GM23338 (cell line): ENCODE results near the gene IQGAP2. TPM values are rescaled to one million over a fixed set of nuclear protein-coding genes. Genes with fewer than 3 reads are reported as not detected.

Experiments
- ATAC-seq: fragments of 200-7000 bp; cut with Tn5 transposase; 3 replicates; pipeline ENCODE4 v1.9.1; 2020
- DNase-seq: peaks from one replicate; pipeline ENCODE4 v3.0.0-alpha.2; 2015; ENCODE audit warnings: low spot score
- H2AFZ ChIP-seq: fragments of 200-600 bp; sonication (generic); 2 replicates; pipeline ENCODE4 v1.8.0; 2016; ENCODE audit warnings: antibody characterized with exemption, mild to moderate bottlenecking, moderate library complexity
- H3F3A ChIP-seq: fragments of 200-600 bp; sonication (generic); replicated peaks from 2 replicates; pipeline ENCODE4 v1.8.0; 2017; ENCODE audit warnings: antibody characterized with exemption, mixed run types, low read depth
- H3K27ac ChIP-seq: fragments of 200-600 bp; sonication (generic); 2 replicates; pipeline ENCODE4 v1.6.1; 2016; ENCODE audit warnings: low read depth
- H3K27me3 ChIP-seq: fragments of 200-600 bp; sonication (generic); 2 replicates; pipeline ENCODE4 v1.8.0; 2016; ENCODE audit warnings: mild to moderate bottlenecking, mixed run types, moderate library complexity; ENCODE audit not compliant: insufficient read depth
- H3K36me3 ChIP-seq: fragments of 200-600 bp; sonication (generic); 2 replicates; pipeline ENCODE4 v1.8.0; 2016; ENCODE audit warnings: mild to moderate bottlenecking; ENCODE audit not compliant: insufficient read depth
- H3K4me1 ChIP-seq: fragments of 200-600 bp; sonication (generic); 2 replicates; pipeline ENCODE4 v1.8.0; 2016; ENCODE audit warnings: mild to moderate bottlenecking, moderate library complexity; ENCODE audit not compliant: insufficient read depth
- H3K4me2 ChIP-seq: fragments of 200-600 bp; sonication (generic); 2 replicates; pipeline ENCODE4 v1.7.1; 2017; ENCODE audit warnings: mixed run types
- H3K4me3 ChIP-seq: fragments of 200-600 bp; sonication (generic); 2 replicates; pipeline ENCODE4 v1.6.1; 2016; ENCODE audit warnings: mixed run types
- H3K79me2 ChIP-seq: fragments of 200-600 bp; sonication (generic); replicated peaks from 2 replicates; pipeline ENCODE4 v1.8.0; 2017; ENCODE audit warnings: mild to moderate bottlenecking; ENCODE audit not compliant: insufficient read depth
- H3K9me2 ChIP-seq: fragments of 200-600 bp; sonication (generic); 2 replicates; pipeline ENCODE4 v1.8.0; 2017; ENCODE audit not compliant: insufficient read depth
- H4K20me1 ChIP-seq: fragments of 200-600 bp; sonication (generic); replicated peaks from 2 replicates; pipeline ENCODE4 v1.8.0; 2017; ENCODE audit warnings: mild to moderate bottlenecking; ENCODE audit not compliant: insufficient read depth
- H3K27ac Mint-ChIP-seq: 2 replicates; pipeline ENCODE4 v1.8.0; 2020; ENCODE audit warnings: inconsistent platforms, mild to moderate bottlenecking, moderate library complexity, mixed read lengths
- H3K27me3 Mint-ChIP-seq: 3 replicates; pipeline ENCODE4 v1.8.0; 2022; ENCODE audit warnings: low read depth, mild to moderate bottlenecking, moderate library complexity, mixed read lengths, inconsistent platforms; ENCODE audit not compliant: insufficient read depth, poor library complexity
- H3K36me3 Mint-ChIP-seq: 3 replicates; pipeline ENCODE4 v1.8.0; 2021; ENCODE audit warnings: low read depth, mild to moderate bottlenecking, inconsistent platforms, moderate library complexity, mixed read lengths
- H3K4me1 Mint-ChIP-seq: 3 replicates; pipeline ENCODE4 v1.8.0; 2020; ENCODE audit warnings: mild to moderate bottlenecking, inconsistent platforms, mixed read lengths
- H3K4me3 Mint-ChIP-seq: 3 replicates; pipeline ENCODE4 v1.8.0; 2021; ENCODE audit warnings: moderate library complexity, mild to moderate bottlenecking, inconsistent platforms, mixed read lengths
- H3K9me3 Mint-ChIP-seq: 3 replicates; pipeline ENCODE4 v1.8.0; 2020; ENCODE audit warnings: moderate library complexity, mild to moderate bottlenecking, inconsistent platforms, mixed read lengths
- CREB1 ChIP-seq: fragments of 250-450 bp; sonication (Bioruptor Pico); IDR thresholded peaks from 2 replicates; pipeline ENCODE4 v1.5.0; 2020; ENCODE audit warnings: low read depth, mild to moderate bottlenecking, moderate library complexity
- CTCF ChIP-seq, 2 experiments: fragments of 200-600 bp in 1 of 2; sonication (generic) in 1 of 2; conservative IDR thresholded peaks; 2 replicates each; pipeline versions ENCODE4 v1.5.1 to v1.6.1; 2016 to 2017; ENCODE audit warnings: antibody characterized with exemption in 2 of 2, low read depth in 2 of 2, mild to moderate bottlenecking in 2 of 2, moderate library complexity in 1 of 2
- ETS1 ChIP-seq: IDR thresholded peaks from 2 replicates; pipeline ENCODE4 v1.6.1; 2016; ENCODE audit warnings: antibody characterized with exemption
- EZH2 ChIP-seq: fragments of 200-600 bp; sonication (generic); IDR thresholded peaks from one replicate; pipeline ENCODE4 v1.8.0; 2017; ENCODE audit warnings: antibody characterized with exemption, mild to moderate bottlenecking, low read depth; ENCODE audit not compliant: unreplicated experiment
- EZH2phosphoT487 ChIP-seq: fragments of 200-600 bp; sonication (generic); IDR thresholded peaks from one replicate; pipeline ENCODE4 v1.8.1; 2018; ENCODE audit warnings: antibody characterized with exemption; ENCODE audit not compliant: unreplicated experiment
- JUNB ChIP-seq: IDR thresholded peaks from one replicate; pipeline ENCODE4 v1.6.1; 2016; ENCODE audit warnings: antibody characterized with exemption; ENCODE audit not compliant: unreplicated experiment
- NANOG ChIP-seq: IDR thresholded peaks from 2 replicates; pipeline ENCODE4 v1.6.1; 2016; ENCODE audit warnings: antibody characterized with exemption, borderline replicate concordance
- POLR2AphosphoS5 ChIP-seq: IDR thresholded peaks from 2 replicates; pipeline ENCODE4 v1.6.1; 2016; ENCODE audit warnings: antibody characterized with exemption, low read depth
- REST ChIP-seq: IDR thresholded peaks from one replicate; pipeline ENCODE4 v1.6.1; 2018; ENCODE audit warnings: antibody characterized with exemption; ENCODE audit not compliant: unreplicated experiment
- STAT1 ChIP-seq: IDR thresholded peaks from one replicate; pipeline ENCODE4 v1.6.1; 2016; ENCODE audit warnings: antibody characterized with exemption; ENCODE audit not compliant: unreplicated experiment
- ZNF114 ChIP-seq: fragments of 250-450 bp; sonication (Bioruptor Pico); IDR thresholded peaks from 2 replicates; pipeline ENCODE4 v1.5.0; 2020; ENCODE audit warnings: mild to moderate bottlenecking, moderate library complexity
- ZNF331 ChIP-seq: fragments of 250-450 bp; sonication (Bioruptor Pico); IDR thresholded peaks from 2 replicates; pipeline ENCODE4 v1.5.0; 2020; ENCODE audit warnings: low read depth, mild to moderate bottlenecking, moderate library complexity
- ZNF462 ChIP-seq: fragments of 250-450 bp; sonication (Bioruptor Pico); IDR thresholded peaks from 2 replicates; pipeline ENCODE4 v1.5.0; 2020; ENCODE audit warnings: mild to moderate bottlenecking, moderate library complexity
- polyA plus RNA-seq: library from polyadenylated mRNA; unstranded; fragments of >200 nt; fragmentation: Nextera tagmentation; extraction: Ambion mirVana; gene quantifications from 2 replicates; pipeline ENCODE4 v1.2.1, GENCODE V29; 2016
- total RNA-seq: library from RNA; depleted of rRNA; stranded (reverse); fragments of >200 nt; shearing (Covaris generic); gene quantifications from 2 replicates; pipeline ENCODE4 v1.2.3, GENCODE V29; 2014

The IQGAP2 gene
- total and polyA plus RNA-seq, 2 experiments from 2014 or later = 60.0 to 86.5 TPM

- TF ChIP-seq EZH2 = no peak
- TF ChIP-seq ZNF331 = no peak
- no peak for TF ChIP-seq CREB1 (CRISPR knock-in tag)
- TF ChIP-seq ETS1 = no peak
- TF ChIP-seq ZNF462 (CRISPR knock-in tag) = no peak
- no peak for TF ChIP-seq ZNF114 (CRISPR knock-in tag)
- TF ChIP-seq EZH2phosphoT487 = no peak
- TF ChIP-seq JUNB = no peak
- TF ChIP-seq CTCF (conservative IDR thresholded peaks at IDR 0.05; ENCODE audit: low read depth in 2 of 2) = no peak
- TF ChIP-seq NANOG = no peak
- TF ChIP-seq POLR2AphosphoS5 = no peak
- no peak for TF ChIP-seq REST
- TF ChIP-seq STAT1 = no peak
- DNase-seq = no peak
- Histone ChIP-seq H3K9me2 (no peaks in the 10 kb centered on the region; the same call in 1 of the 2 replicates), H3K4me3 (no peak overlapping the region), H3K27me3 (no peaks in the 10 kb centered on the region), H3K36me3 (no peaks in the 10 kb centered on the region), H3K4me2 (no peak overlapping the region), H3K27ac (no peak overlapping the region), H4K20me1 (no peaks in the 10 kb centered on the region), H2AFZ (no peak overlapping the region), H3K79me2 (peaks cover 10% of the 10 kb centered on the region; the same call in 1 of the 2 replicates), H3K4me1 (peaks cover 25% of the 10 kb centered on the region), H3F3A (no peaks in the 10 kb centered on the region)
- no peak overlapping the region for H3K4me3 Mint-ChIP-seq
- peaks cover 1% of the 10 kb centered on the region for H3K27me3 Mint-ChIP-seq
- H3K9me3 Mint-ChIP-seq = peaks cover 18% of the 10 kb centered on the region
- peaks cover 21% of the 10 kb centered on the region for H3K4me1 Mint-ChIP-seq
- peaks cover 26% of the 10 kb centered on the region for H3K36me3 Mint-ChIP-seq
- H3K27ac Mint-ChIP-seq = no peak overlapping the region
- ATAC-seq = no peak
Observed at GRCh38 chr5:76473009-76473336, 69.9 kb downstream of the IQGAP2 start.
